Right kidney (tissue), 1 donor: ENCODE data around the gene KCTD1.

Experiments used
- DNase-seq: peaks from one replicate; pipeline ENCODE4 v3.0.0-alpha.2; 2016

The KCTD1 gene

GRCh38 chr18:26483633-26484032 lies 64.7 kb downstream of the KCTD1 start:
- no peak for DNase-seq

- DNase-seq, result no peak
These were observed 65.8 kb downstream of the KCTD1 start for GRCh38 chr18:26482569-26482968.

- peak; percentile 40 for DNase-seq
These were observed 67.2 kb downstream of the KCTD1 start for GRCh38 chr18:26480897-26481795.

GRCh38 chr18:26479681-26480079 lies 68.7 kb downstream of the KCTD1 start:
- no peak for DNase-seq

GRCh38 chr18:26479065-26479680 lies 69.2 kb downstream of the KCTD1 start:
- DNase-seq, result peak; percentile 59

- DNase-seq, result no peak
These were observed 70.4 kb downstream of the KCTD1 start for GRCh38 chr18:26477828-26478466.

- no peak for DNase-seq
These were observed 71.7 kb downstream of the KCTD1 start for GRCh38 chr18:26476697-26477096.

GRCh38 chr18:26474542-26474941 lies 73.8 kb downstream of the KCTD1 start:
- no peak for DNase-seq

GRCh38 chr18:26473672-26474071 lies 74.7 kb downstream of the KCTD1 start:
- DNase-seq, result no peak

- no peak for DNase-seq
These were observed 76.5 kb downstream of the KCTD1 start for GRCh38 chr18:26471826-26472225.

- DNase-seq, result no peak
These were observed 77.3 kb downstream of the KCTD1 start for GRCh38 chr18:26471027-26471426.

- DNase-seq, result no peak
These were observed 78.2 kb downstream of the KCTD1 start for GRCh38 chr18:26470011-26470637.

GRCh38 chr18:26468931-26469340 lies 79.4 kb downstream of the KCTD1 start:
- DNase-seq, result no peak

GRCh38 chr18:26466026-26466425 lies 82.3 kb downstream of the KCTD1 start:
- no peak for DNase-seq

- DNase-seq, result no peak
These were observed 82.9 kb downstream of the KCTD1 start for GRCh38 chr18:26465431-26465830.

GRCh38 chr18:26464128-26465011 lies 84.0 kb downstream of the KCTD1 start:
- DNase-seq, result no peak

- no peak for DNase-seq
These were observed 86.0 kb downstream of the KCTD1 start for GRCh38 chr18:26462355-26462754.

- no peak for DNase-seq
These were observed 86.9 kb downstream of the KCTD1 start for GRCh38 chr18:26461405-26461804.

- DNase-seq, result no peak
These were observed 87.8 kb downstream of the KCTD1 start for GRCh38 chr18:26460449-26461091.

- DNase-seq, result no peak
These were observed 88.5 kb downstream of the KCTD1 start for GRCh38 chr18:26459884-26460283.

- DNase-seq, result no peak
These were observed 89.0 kb downstream of the KCTD1 start for GRCh38 chr18:26459340-26459739.
